GM21619 (cell line): ENCODE data around the gene ZNF445.
"Not testable (repeated sequence)": the region's sequence is repeated elsewhere in the genome, so short reads cannot be mapped to it uniquely, and the experiment has no call there.

Experiments
- ATAC-seq: cut with Tn5 transposase; IDR thresholded peaks from one replicate; pipeline ENCODE4 v1.9.1; 2021; ENCODE audit not compliant: unreplicated experiment

The ZNF445 gene

GRCh38 chr3:44409640-44410410 is 67.6 kb downstream of the ZNF445 start:
- ATAC-seq, result no peak

DNA sequence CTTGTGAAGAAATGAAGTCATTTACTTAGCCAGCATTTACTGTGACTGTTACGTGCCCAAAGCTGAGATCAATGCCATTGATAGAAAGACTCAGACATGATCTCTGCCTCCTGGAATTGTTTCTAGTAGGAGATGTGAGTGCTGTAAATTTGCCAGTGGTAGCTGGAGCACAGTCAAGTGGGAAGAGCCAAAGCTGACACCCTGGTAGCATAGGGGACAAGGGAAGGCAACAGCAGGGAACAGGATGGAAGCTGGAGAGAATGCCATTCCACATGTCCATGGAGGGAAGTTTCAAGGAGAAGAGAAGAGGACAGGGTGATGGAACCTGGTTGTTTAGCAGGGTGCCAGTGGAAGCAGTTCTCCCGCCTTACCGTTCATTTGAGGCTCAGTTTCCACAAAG is 74.9 kb downstream of the ZNF445 start:
- ATAC-seq, result no peak

GRCh38 chr3:44400771-44401170 is 76.7 kb downstream of the ZNF445 start:
- no peak for ATAC-seq

DNA sequence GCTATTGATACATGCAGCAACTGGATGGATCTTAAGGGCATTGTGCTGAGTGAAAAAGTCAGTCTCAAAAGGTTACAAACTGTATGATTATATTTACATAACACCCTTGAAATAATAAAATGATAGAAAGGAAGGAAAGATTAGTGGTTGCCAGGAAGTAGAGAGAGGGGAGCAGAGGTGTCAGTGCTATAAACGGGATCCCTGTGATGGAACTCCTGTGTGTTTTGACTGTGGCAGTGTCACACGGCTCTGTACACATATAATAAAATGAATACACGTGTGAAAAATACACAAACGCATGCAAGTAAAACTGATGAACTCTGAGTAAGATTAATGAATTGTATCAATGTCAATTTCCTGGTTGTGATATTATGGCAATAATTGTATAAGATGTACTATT is 78.6 kb downstream of the ZNF445 start:
- ATAC-seq, result no peak

GRCh38 chr3:44398271-44398670 is 79.2 kb downstream of the ZNF445 start:
- ATAC-seq, result not testable (repeated sequence)

DNA sequence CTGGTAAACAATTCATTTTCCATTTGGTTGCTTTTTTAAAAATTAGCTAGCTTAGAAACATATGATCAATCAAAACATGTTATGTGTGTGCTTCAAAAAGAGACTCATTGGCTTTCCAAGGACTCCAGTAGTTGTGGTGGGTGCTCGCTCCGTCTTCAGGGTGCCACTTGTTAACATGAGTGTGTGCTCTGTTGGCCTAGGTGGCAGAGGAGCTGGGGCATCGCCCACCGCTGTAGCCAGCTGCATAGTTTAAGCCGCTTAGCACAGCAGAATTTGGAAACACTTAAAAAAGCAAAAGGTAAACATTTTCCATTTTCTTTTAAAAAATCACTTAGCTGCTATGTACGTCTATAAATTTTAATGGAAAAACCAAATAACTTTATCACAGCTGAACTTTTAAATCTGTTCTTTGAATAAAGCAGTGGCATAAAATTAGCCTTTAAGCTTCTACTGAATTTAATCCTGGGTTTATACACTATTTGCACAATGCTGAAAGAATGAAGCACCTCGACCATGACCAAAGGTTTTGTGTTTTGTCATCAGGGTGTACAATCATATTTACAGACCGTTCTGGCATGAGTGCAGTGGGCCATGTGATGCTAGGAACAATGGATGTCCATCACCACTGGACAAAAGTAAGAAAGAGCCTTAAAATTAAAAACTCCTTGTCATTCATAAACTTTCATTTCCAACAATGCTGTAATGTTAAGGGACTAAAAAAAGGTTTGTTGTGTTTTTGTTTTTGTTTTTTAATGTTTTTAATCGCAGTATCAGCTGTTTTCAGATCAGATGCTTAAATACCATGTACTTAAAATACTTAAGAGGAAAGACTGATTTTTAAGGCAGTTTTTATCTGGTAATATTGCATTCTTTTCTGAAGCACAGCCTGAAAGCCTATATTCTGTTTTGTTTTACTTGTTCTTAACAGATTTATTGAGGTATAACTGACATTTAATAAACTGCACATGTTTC is 81.0 kb downstream of the ZNF445 start:
- ATAC-seq, result no peak

- no peak for ATAC-seq
Observed at GRCh38 chr3:44395714-44396113, 81.8 kb downstream of the ZNF445 start.

DNA sequence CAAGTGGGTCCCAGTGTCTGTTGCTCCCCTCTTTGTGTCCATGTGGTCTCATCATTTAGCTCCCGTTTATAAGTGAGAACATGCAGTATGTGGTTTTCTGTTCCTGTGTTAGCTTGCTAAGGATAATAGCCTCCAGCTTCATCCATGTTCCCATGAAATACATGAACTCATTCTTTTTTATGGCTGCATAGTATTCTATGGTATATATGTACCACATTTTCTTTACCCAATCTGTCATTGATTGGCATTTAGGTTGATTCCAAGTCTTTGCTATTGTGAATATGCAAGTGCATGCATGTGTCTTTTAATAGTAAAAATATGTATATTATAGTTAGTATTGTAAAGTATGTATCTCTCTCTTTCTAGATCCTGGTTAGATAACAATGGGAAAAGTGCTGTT is 85.0 kb downstream of the ZNF445 start:
- no peak for ATAC-seq

DNA sequence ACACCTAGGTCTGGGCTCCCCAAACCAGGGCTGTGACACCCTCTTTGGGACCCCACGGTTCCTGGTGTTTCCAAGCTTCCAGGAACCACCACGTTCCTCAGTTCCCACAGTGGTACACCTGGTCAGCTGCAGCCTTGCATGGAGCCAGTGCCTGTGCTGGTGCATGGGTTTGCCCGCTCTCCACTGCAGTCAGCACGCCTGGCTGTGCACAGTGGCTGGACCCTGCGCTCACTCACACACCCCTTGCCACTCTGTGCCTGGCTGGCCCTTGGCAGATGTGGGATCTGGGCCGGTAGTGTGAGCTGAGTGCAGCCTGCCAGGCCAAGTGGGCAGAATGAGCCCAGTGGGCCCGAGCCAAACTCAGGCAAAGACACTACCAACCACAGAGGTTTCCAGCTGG is 90.1 kb downstream of the ZNF445 start:
- no peak for ATAC-seq
